ENCODE data around the gene KATNB1. TPM values are rescaled to one million over a fixed set of nuclear protein-coding genes. Genes with fewer than 3 reads are reported as not detected.

The KATNB1 gene
- total RNA-seq, 1 donor from 2014 or later = 34.7 TPM

GRCh38 chr16:57756424-57757325 lies 21.1 kb downstream of the KATNB1 start:
- TF ChIP-seq CTCF (conservative IDR thresholded peaks at IDR 0.05; ENCODE audit: low read depth, low read length) = no peak
- DNase-seq (ENCODE audit: low read depth) = no peak

GRCh38 chr16:57757326-57757786 lies 21.8 kb downstream of the KATNB1 start:
- DNase-seq (ENCODE audit: low read depth) = no peak
- TF ChIP-seq CTCF (conservative IDR thresholded peaks at IDR 0.05; ENCODE audit: low read depth, low read length) = peak; percentile 92
- H3K4me3 ChIP-seq (ENCODE audit: low read depth, low read length) = no peak overlapping the region

More at GRCh38 chr16:57756424-57757325, 21.1 kb downstream of the KATNB1 start:
- H3K4me3 ChIP-seq (ENCODE audit: low read depth, low read length) = no peak overlapping the region

GRCh38 chr16:57757883-57758282 lies 22.3 kb downstream of the KATNB1 start:
- TF ChIP-seq CTCF (conservative IDR thresholded peaks at IDR 0.05; ENCODE audit: low read depth, low read length) = no peak
- no peak for DNase-seq (ENCODE audit: low read depth)
- H3K4me3 ChIP-seq (ENCODE audit: low read depth, low read length) = no peak overlapping the region

- no peak overlapping the region for H3K4me3 ChIP-seq (ENCODE audit: low read depth, low read length)
- no peak for DNase-seq (ENCODE audit: low read depth)
- TF ChIP-seq CTCF (conservative IDR thresholded peaks at IDR 0.05; ENCODE audit: low read depth, low read length) = no peak
Measured at GRCh38 chr16:57758331-57759117, 23.0 kb downstream of the KATNB1 start.

- no peak for DNase-seq (ENCODE audit: low read depth)
- no peak for TF ChIP-seq CTCF (conservative IDR thresholded peaks at IDR 0.05; ENCODE audit: low read depth, low read length)
- H3K4me3 ChIP-seq (ENCODE audit: low read depth, low read length) = no peak overlapping the region
Measured at GRCh38 chr16:57759131-57759530, 23.6 kb downstream of the KATNB1 start.

GRCh38 chr16:57759541-57760356 lies 24.2 kb downstream of the KATNB1 start:
- H3K4me3 ChIP-seq (ENCODE audit: low read depth, low read length) = no peak overlapping the region
- TF ChIP-seq CTCF (conservative IDR thresholded peaks at IDR 0.05; ENCODE audit: low read depth, low read length) = no peak
- no peak for DNase-seq (ENCODE audit: low read depth)

All from epithelial cell of proximal tubule (primary cell).